ENCODE data around the gene CDC16.

CDC16 gene

GRCh38 chr13:114200399-114200911, 34.2 kb upstream of the CDC16 start:
- TF ChIP-seq SUZ12 (IDR thresholded peaks at IDR 0.05; ENCODE audit: extremely low read depth, insufficient read depth, insufficient read length), result no peak
- no peak for TF ChIP-seq ZNF274 (IDR thresholded peaks at IDR 0.05; ENCODE audit: low read depth, low read length)
- no peak for TF ChIP-seq YY1 (IDR thresholded peaks at IDR 0.05; ENCODE audit: insufficient read depth, insufficient read length)
- Histone ChIP-seq H3K36me3 (ENCODE audit: insufficient read depth, insufficient read length, low read length) (no peaks in the 10 kb centered on the region), H3K4me1 (ENCODE audit: insufficient read depth, insufficient read length) (no peaks in the 10 kb centered on the region), H3K4me3 (ENCODE audit: insufficient read length, low read depth) (peak overlapping the region; percentile 78), H3K27me3 (ENCODE audit: insufficient read depth, insufficient read length) (peaks cover 45% of the 10 kb centered on the region), H3K9me3 (ENCODE audit: insufficient read depth, low read length) (no peaks in the 10 kb centered on the region), H3K9ac (ENCODE audit: insufficient read length, low read depth) (peak overlapping the region; percentile 72)
- DNase-seq (ENCODE audit: low read depth, low spot score), result no peak

- peaks cover 45% of the 10 kb centered on the region for H3K27me3 ChIP-seq (ENCODE audit: insufficient read depth, insufficient read length)
- H3K36me3 ChIP-seq (ENCODE audit: insufficient read depth, insufficient read length, low read length), result no peaks in the 10 kb centered on the region
- H3K4me1 ChIP-seq (ENCODE audit: insufficient read depth, insufficient read length), result no peaks in the 10 kb centered on the region
- peaks cover 13% of the 10 kb centered on the region; the same call in 1 of the 2 replicates for H3K9me3 ChIP-seq (ENCODE audit: insufficient read depth, low read length)
- no peak for DNase-seq (ENCODE audit: low read depth, low spot score)
- TF ChIP-seq YY1 (IDR thresholded peaks at IDR 0.05; ENCODE audit: insufficient read depth, insufficient read length), result no peak
- no peak for TF ChIP-seq ZNF274 (IDR thresholded peaks at IDR 0.05; ENCODE audit: low read depth, low read length)
- no peak for TF ChIP-seq SUZ12 (IDR thresholded peaks at IDR 0.05; ENCODE audit: extremely low read depth, insufficient read depth, insufficient read length)
- H3K4me3 ChIP-seq (ENCODE audit: insufficient read length, low read depth), result no peak overlapping the region
- H3K9ac ChIP-seq (ENCODE audit: insufficient read length, low read depth), result no peak overlapping the region
These were observed 32.1 kb upstream of the CDC16 start for GRCh38 chr13:114202581-114202980.

GRCh38 chr13:114203536-114203935, 31.2 kb upstream of the CDC16 start:
- TF ChIP-seq SUZ12 (IDR thresholded peaks at IDR 0.05; ENCODE audit: extremely low read depth, insufficient read depth, insufficient read length), result no peak
- TF ChIP-seq YY1 (IDR thresholded peaks at IDR 0.05; ENCODE audit: insufficient read depth, insufficient read length), result no peak
- TF ChIP-seq ZNF274 (IDR thresholded peaks at IDR 0.05; ENCODE audit: low read depth, low read length), result no peak
- Histone ChIP-seq H3K9ac (ENCODE audit: insufficient read length, low read depth) (no peak overlapping the region), H3K4me3 (ENCODE audit: insufficient read length, low read depth) (no peak overlapping the region), H3K4me1 (ENCODE audit: insufficient read depth, insufficient read length) (no peaks in the 10 kb centered on the region), H3K27me3 (ENCODE audit: insufficient read depth, insufficient read length) (peaks cover 42% of the 10 kb centered on the region), H3K9me3 (ENCODE audit: insufficient read depth, low read length) (peaks cover 18% of the 10 kb centered on the region; the same call in 1 of the 2 replicates), H3K36me3 (ENCODE audit: insufficient read depth, insufficient read length, low read length) (no peaks in the 10 kb centered on the region)
- no peak for DNase-seq (ENCODE audit: low read depth, low spot score)

GRCh38 chr13:114204894-114205293, 29.8 kb upstream of the CDC16 start:
- H3K9ac ChIP-seq (ENCODE audit: insufficient read length, low read depth), result no peak overlapping the region
- no peaks in the 10 kb centered on the region for H3K4me1 ChIP-seq (ENCODE audit: insufficient read depth, insufficient read length)
- no peak overlapping the region for H3K4me3 ChIP-seq (ENCODE audit: insufficient read length, low read depth)
- DNase-seq (ENCODE audit: low read depth, low spot score), result no peak
- H3K36me3 ChIP-seq (ENCODE audit: insufficient read depth, insufficient read length, low read length), result no peaks in the 10 kb centered on the region
- TF ChIP-seq YY1 (IDR thresholded peaks at IDR 0.05; ENCODE audit: insufficient read depth, insufficient read length), result no peak
- no peak for TF ChIP-seq SUZ12 (IDR thresholded peaks at IDR 0.05; ENCODE audit: extremely low read depth, insufficient read depth, insufficient read length)
- no peak for TF ChIP-seq ZNF274 (IDR thresholded peaks at IDR 0.05; ENCODE audit: low read depth, low read length)
- H3K27me3 ChIP-seq (ENCODE audit: insufficient read depth, insufficient read length), result peaks cover 33% of the 10 kb centered on the region
- H3K9me3 ChIP-seq (ENCODE audit: insufficient read depth, low read length), result peaks cover 18% of the 10 kb centered on the region; the same call in 1 of the 2 replicates

- peaks cover 18% of the 10 kb centered on the region; the same call in 1 of the 2 replicates for H3K9me3 ChIP-seq (ENCODE audit: insufficient read depth, low read length)
- no peak overlapping the region for H3K4me3 ChIP-seq (ENCODE audit: insufficient read length, low read depth)
- no peaks in the 10 kb centered on the region for H3K36me3 ChIP-seq (ENCODE audit: insufficient read depth, insufficient read length, low read length)
- H3K4me1 ChIP-seq (ENCODE audit: insufficient read depth, insufficient read length), result no peaks in the 10 kb centered on the region
- no peak overlapping the region for H3K9ac ChIP-seq (ENCODE audit: insufficient read length, low read depth)
- DNase-seq (ENCODE audit: low read depth, low spot score), result no peak
- TF ChIP-seq ZNF274 (IDR thresholded peaks at IDR 0.05; ENCODE audit: low read depth, low read length) (no peak), YY1 (IDR thresholded peaks at IDR 0.05; ENCODE audit: insufficient read depth, insufficient read length) (no peak), SUZ12 (IDR thresholded peaks at IDR 0.05; ENCODE audit: extremely low read depth, insufficient read depth, insufficient read length) (no peak)
- peaks cover 4% of the 10 kb centered on the region for H3K27me3 ChIP-seq (ENCODE audit: insufficient read depth, insufficient read length)
These were observed 26.6 kb upstream of the CDC16 start for GRCh38 chr13:114208134-114208533.

- Histone ChIP-seq H3K27me3 (ENCODE audit: insufficient read depth, insufficient read length) (no peaks in the 10 kb centered on the region), H3K36me3 (ENCODE audit: insufficient read depth, insufficient read length, low read length) (no peaks in the 10 kb centered on the region), H3K9ac (ENCODE audit: insufficient read length, low read depth) (no peak overlapping the region), H3K9me3 (ENCODE audit: insufficient read depth, low read length) (peaks cover 15% of the 10 kb centered on the region; the same call in 1 of the 2 replicates), H3K4me1 (ENCODE audit: insufficient read depth, insufficient read length) (no peaks in the 10 kb centered on the region), H3K4me3 (ENCODE audit: insufficient read length, low read depth) (no peak overlapping the region)
- no peak for DNase-seq (ENCODE audit: low read depth, low spot score)
- TF ChIP-seq ZNF274 (IDR thresholded peaks at IDR 0.05; ENCODE audit: low read depth, low read length) (no peak), SUZ12 (IDR thresholded peaks at IDR 0.05; ENCODE audit: extremely low read depth, insufficient read depth, insufficient read length) (no peak), YY1 (IDR thresholded peaks at IDR 0.05; ENCODE audit: insufficient read depth, insufficient read length) (no peak)
These were observed 23.1 kb upstream of the CDC16 start for GRCh38 chr13:114211446-114212157.

- Histone ChIP-seq H3K4me3 (ENCODE audit: insufficient read length, low read depth) (no peak overlapping the region), H3K36me3 (ENCODE audit: insufficient read depth, insufficient read length, low read length) (no peaks in the 10 kb centered on the region), H3K27me3 (ENCODE audit: insufficient read depth, insufficient read length) (no peaks in the 10 kb centered on the region), H3K4me1 (ENCODE audit: insufficient read depth, insufficient read length) (no peaks in the 10 kb centered on the region), H3K9ac (ENCODE audit: insufficient read length, low read depth) (no peak overlapping the region), H3K9me3 (ENCODE audit: insufficient read depth, low read length) (peaks cover 9% of the 10 kb centered on the region; the same call in 1 of the 2 replicates)
- no peak for DNase-seq (ENCODE audit: low read depth, low spot score)
- TF ChIP-seq ZNF274 (IDR thresholded peaks at IDR 0.05; ENCODE audit: low read depth, low read length), result no peak
- TF ChIP-seq SUZ12 (IDR thresholded peaks at IDR 0.05; ENCODE audit: extremely low read depth, insufficient read depth, insufficient read length), result no peak
- TF ChIP-seq YY1 (IDR thresholded peaks at IDR 0.05; ENCODE audit: insufficient read depth, insufficient read length), result no peak
These were observed 22.6 kb upstream of the CDC16 start for GRCh38 chr13:114212158-114212495.

Data from NT2/D1 (cell line).